Measurements from ENCODE around the gene CCL19. TPM values are rescaled to one million over a fixed set of nuclear protein-coding genes. Genes with fewer than 3 reads are reported as not detected.

Gene CCL19
- total and polyA plus RNA-seq, 2 experiments from 2014 or later = not detected

GRCh38 chr9:34647084-34647403 lies 44.0 kb downstream of the CCL19 start:
- H3K4me2 ChIP-seq = peak overlapping the region; percentile 94
- no peaks in the 10 kb centered on the region for H3K9me2 ChIP-seq (ENCODE audit: insufficient read depth)
- Mint-ChIP-seq H3K36me3 (ENCODE audit: low read depth) (peaks cover 26% of the 10 kb centered on the region), H3K4me3 (peak overlapping the region; percentile 89), H3K9me3 (no peaks in the 10 kb centered on the region; the same call in 2 of the 3 replicates), H3K27me3 (ENCODE audit: insufficient read depth, low read depth, poor library complexity) (peaks cover 8% of the 10 kb centered on the region), H3K27ac (no peak overlapping the region; the same call in 1 of the 2 replicates), H3K4me1 (peaks cover 40% of the 10 kb centered on the region)
- no peaks in the 10 kb centered on the region; the same call in 1 of the 2 replicates for H4K20me1 ChIP-seq (replicated peaks; ENCODE audit: insufficient read depth)
- H3K27ac ChIP-seq (ENCODE audit: low read depth) = peak overlapping the region; percentile 85
- H3K27me3 ChIP-seq (ENCODE audit: insufficient read depth) = no peaks in the 10 kb centered on the region
- DNase-seq (ENCODE audit: low spot score) = no peak
- no peak for TF ChIP-seq POLR2AphosphoS5 (IDR thresholded peaks at IDR 0.05; ENCODE audit: low read depth)
- TF ChIP-seq REST (IDR thresholded peaks at IDR 0.05; ENCODE audit: unreplicated experiment) = no peak
- no peak for TF ChIP-seq JUNB (IDR thresholded peaks at IDR 0.05; ENCODE audit: unreplicated experiment)
- TF ChIP-seq ZNF114 (CRISPR knock-in tag; IDR thresholded peaks at IDR 0.05) = no peak
- TF ChIP-seq ETS1 (IDR thresholded peaks at IDR 0.05) = no peak
- no peak for TF ChIP-seq STAT1 (IDR thresholded peaks at IDR 0.05; ENCODE audit: unreplicated experiment)
- no peak; a peak in 1 of 4 replicates for TF ChIP-seq CTCF (conservative IDR thresholded peaks at IDR 0.05; ENCODE audit: low read depth in 2 of 2)
- TF ChIP-seq ZNF331 (CRISPR knock-in tag; IDR thresholded peaks at IDR 0.05; ENCODE audit: low read depth) = no peak
- TF ChIP-seq EZH2 (IDR thresholded peaks at IDR 0.05; ENCODE audit: low read depth, unreplicated experiment) = no peak
- no peak for TF ChIP-seq EZH2phosphoT487 (IDR thresholded peaks at IDR 0.05; ENCODE audit: unreplicated experiment)
- H3K4me3 ChIP-seq = peak overlapping the region; percentile 96
- H2AFZ ChIP-seq = peak overlapping the region; percentile 99; the same call in 1 of the 2 replicates
- peak; percentile 4 for ATAC-seq
- peaks cover 24% of the 10 kb centered on the region for H3K4me1 ChIP-seq (ENCODE audit: insufficient read depth)
- peaks cover 3% of the 10 kb centered on the region; the same call in 1 of the 2 replicates for H3K36me3 ChIP-seq (ENCODE audit: insufficient read depth)
- peaks cover 8% of the 10 kb centered on the region; the same call in 1 of the 2 replicates for H3F3A ChIP-seq (replicated peaks; ENCODE audit: low read depth)
- H3K79me2 ChIP-seq (replicated peaks; ENCODE audit: insufficient read depth) = peaks cover 6% of the 10 kb centered on the region

Data from GM23338 (cell line).